Memory B cell (primary cell): Measurements from ENCODE around the gene UBAP2L.
"Not testable (repeated sequence)": the region's sequence is repeated elsewhere in the genome, so short reads cannot be mapped to it uniquely, and the experiment has no call there.

Source experiments
- ATAC-seq: fragments of 150-1000 bp; cut with Tn5 transposase; 2 replicates; pipeline ENCODE4 v1.10.0; 2021; ENCODE audit warnings: low read depth, mild to moderate bottlenecking, moderate library complexity
- DNase-seq, 2 donors: peaks; one replicate each; pipeline ENCODE4 v3.0.0; 2022; ENCODE audit warnings: low spot score in 2 of 2
- H3K27ac Mint-ChIP-seq: one replicate; pipeline ENCODE4 v1.8.0; 2022; ENCODE audit warnings: mild to moderate bottlenecking, moderate library complexity, mixed read lengths
- H3K27me3 Mint-ChIP-seq: one replicate; pipeline ENCODE4 v1.8.0; 2022; ENCODE audit warnings: mixed read lengths
- H3K36me3 Mint-ChIP-seq: one replicate; pipeline ENCODE4 v1.8.0; 2022; ENCODE audit warnings: mild to moderate bottlenecking, mixed read lengths
- H3K4me1 Mint-ChIP-seq: one replicate; pipeline ENCODE4 v1.8.0; 2022; ENCODE audit warnings: mixed read lengths
- H3K4me3 Mint-ChIP-seq: one replicate; pipeline ENCODE4 v1.8.0; 2022; ENCODE audit warnings: mild to moderate bottlenecking, moderate library complexity, mixed read lengths
- H3K9me3 Mint-ChIP-seq: one replicate; pipeline ENCODE4 v1.8.0; 2022; ENCODE audit warnings: mixed read lengths

The UBAP2L gene

GRCh38 chr1:154186177-154186576 is 34.6 kb upstream of the UBAP2L start:
- DNase-seq (peak; percentile 27 to 29), ATAC-seq (no peak)
- Mint-ChIP-seq H3K9me3 (no peaks in the 10 kb centered on the region), H3K36me3 (peaks cover 3% of the 10 kb centered on the region), H3K4me1 (peaks cover 13% of the 10 kb centered on the region), H3K27ac (no peak overlapping the region), H3K27me3 (peaks cover 5% of the 10 kb centered on the region), H3K4me3 (no peak overlapping the region)

GRCh38 chr1:154186852-154187501 is 33.8 kb upstream of the UBAP2L start:
- Mint-ChIP-seq H3K36me3 (peaks cover 3% of the 10 kb centered on the region), H3K27me3 (peaks cover 8% of the 10 kb centered on the region), H3K4me1 (peaks cover 6% of the 10 kb centered on the region), H3K4me3 (no peak overlapping the region), H3K9me3 (no peaks in the 10 kb centered on the region), H3K27ac (no peak overlapping the region)
- DNase-seq (no peak), ATAC-seq (no peak)

- Mint-ChIP-seq H3K9me3 (no peaks in the 10 kb centered on the region), H3K27me3 (peaks cover 24% of the 10 kb centered on the region), H3K36me3 (no peaks in the 10 kb centered on the region), H3K27ac (no peak overlapping the region), H3K4me3 (no peak overlapping the region), H3K4me1 (no peaks in the 10 kb centered on the region)
- DNase-seq: no peak
- ATAC-seq: no peak
Measured at GRCh38 chr1:154190550-154190949, 30.2 kb upstream of the UBAP2L start.

- H3K27me3 Mint-ChIP-seq: peaks cover 24% of the 10 kb centered on the region
- no peak within 1 kb of the TSS for H3K27ac Mint-ChIP-seq
- no peak within 1 kb of the TSS for H3K4me3 Mint-ChIP-seq
- ATAC-seq (no peak), DNase-seq (no peak)
- H3K4me1 Mint-ChIP-seq: no peaks in the 10 kb centered on the region
- no peaks in the 10 kb centered on the region for H3K36me3 Mint-ChIP-seq
- H3K9me3 Mint-ChIP-seq: no peaks in the 10 kb centered on the region
Measured at GRCh38 chr1:154191990-154192461, 28.7 kb upstream of the UBAP2L start, which contains the start of gene TPM3. TSS of gene TPM3 (minus strand) at chr1:154192100. CDS start at chr1:154192018, 82 bp downstream.

GRCh38 chr1:154192476-154192875 is 28.3 kb upstream of the UBAP2L start:
- ATAC-seq (no peak), DNase-seq (no peak)
- H3K4me1 Mint-ChIP-seq: no peaks in the 10 kb centered on the region
- H3K9me3 Mint-ChIP-seq: no peaks in the 10 kb centered on the region
- no peaks in the 10 kb centered on the region for H3K36me3 Mint-ChIP-seq
- H3K27ac Mint-ChIP-seq: no peak overlapping the region
- H3K4me3 Mint-ChIP-seq: no peak overlapping the region
- H3K27me3 Mint-ChIP-seq: peaks cover 24% of the 10 kb centered on the region

- DNase-seq (no peak), ATAC-seq (no peak)
- no peak overlapping the region for H3K4me3 Mint-ChIP-seq
- H3K36me3 Mint-ChIP-seq: no peaks in the 10 kb centered on the region
- no peaks in the 10 kb centered on the region for H3K9me3 Mint-ChIP-seq
- H3K27ac Mint-ChIP-seq: peak overlapping the region; percentile 14
- peaks cover 20% of the 10 kb centered on the region for H3K27me3 Mint-ChIP-seq
- H3K4me1 Mint-ChIP-seq: no peaks in the 10 kb centered on the region
Measured at GRCh38 chr1:154193821-154194220, 26.9 kb upstream of the UBAP2L start.

GRCh38 chr1:154198756-154199562 is 21.8 kb upstream of the UBAP2L start:
- DNase-seq: peak; percentile 26 to 47
- H3K4me3 Mint-ChIP-seq: no peak overlapping the region

GRCh38 chr1:154199563-154199879 is 21.2 kb upstream of the UBAP2L start:
- no peaks in the 10 kb centered on the region for H3K4me1 Mint-ChIP-seq
- DNase-seq (no peak), ATAC-seq (no peak)
- no peak overlapping the region for H3K4me3 Mint-ChIP-seq
- no peaks in the 10 kb centered on the region for H3K36me3 Mint-ChIP-seq
- no peak overlapping the region for H3K27ac Mint-ChIP-seq
- H3K9me3 Mint-ChIP-seq: no peaks in the 10 kb centered on the region
- peaks cover 2% of the 10 kb centered on the region for H3K27me3 Mint-ChIP-seq

More at GRCh38 chr1:154198756-154199562, 21.8 kb upstream of the UBAP2L start:
- peak; percentile 84 for ATAC-seq
- Mint-ChIP-seq H3K27ac (no peak overlapping the region), H3K27me3 (peaks cover 5% of the 10 kb centered on the region), H3K4me1 (no peaks in the 10 kb centered on the region), H3K9me3 (no peaks in the 10 kb centered on the region), H3K36me3 (no peaks in the 10 kb centered on the region)

GRCh38 chr1:154205778-154206177 is 15.0 kb upstream of the UBAP2L start:
- H3K4me3 Mint-ChIP-seq, H3K4me1 Mint-ChIP-seq, H3K9me3 Mint-ChIP-seq, ATAC-seq, DNase-seq, H3K27me3 Mint-ChIP-seq: not testable (repeated sequence)
- Mint-ChIP-seq H3K27ac (peak overlapping the region; percentile 36), H3K36me3 (peaks cover 22% of the 10 kb centered on the region)

GRCh38 chr1:154206196-154206595 is 14.6 kb upstream of the UBAP2L start, which contains the start of gene CFAP141:
TSS of gene CFAP141 (minus strand) at chr1:154206333. CDS start at chr1:154206307, 26 bp downstream.
- peaks cover 22% of the 10 kb centered on the region for H3K36me3 Mint-ChIP-seq

GRCh38 chr1:154207262-154207661 is 13.5 kb upstream of the UBAP2L start:
- H3K27ac Mint-ChIP-seq: peak overlapping the region; percentile 23

More at GRCh38 chr1:154206196-154206595, 14.6 kb upstream of the UBAP2L start, which contains the start of gene CFAP141:
- Mint-ChIP-seq H3K4me1 (no peaks in the 10 kb centered on the region), H3K9me3 (no peaks in the 10 kb centered on the region), H3K27ac (peak within 1 kb of the TSS; percentile 36), H3K27me3 (no peaks in the 10 kb centered on the region), H3K4me3 (no peak within 1 kb of the TSS)
- peak; percentile 50 for ATAC-seq
- DNase-seq: no peak

GRCh38 chr1:154208677-154209388 is 11.9 kb upstream of the UBAP2L start:
- peaks cover 24% of the 10 kb centered on the region for H3K36me3 Mint-ChIP-seq
- H3K27ac Mint-ChIP-seq: no peak overlapping the region
- no peak for ATAC-seq
- no peak for DNase-seq
- H3K4me1 Mint-ChIP-seq: no peaks in the 10 kb centered on the region
- H3K4me3 Mint-ChIP-seq: no peak overlapping the region
- H3K9me3 Mint-ChIP-seq: no peaks in the 10 kb centered on the region
- H3K27me3 Mint-ChIP-seq: no peaks in the 10 kb centered on the region

More at GRCh38 chr1:154207262-154207661, 13.5 kb upstream of the UBAP2L start:
- no peaks in the 10 kb centered on the region for H3K9me3 Mint-ChIP-seq
- H3K36me3 Mint-ChIP-seq: peaks cover 24% of the 10 kb centered on the region
- ATAC-seq: no peak
- H3K4me3 Mint-ChIP-seq: no peak overlapping the region
- no peaks in the 10 kb centered on the region for H3K4me1 Mint-ChIP-seq
- H3K27me3 Mint-ChIP-seq: no peaks in the 10 kb centered on the region
- no peak for DNase-seq

- Mint-ChIP-seq H3K27me3 (no peaks in the 10 kb centered on the region), H3K9me3 (no peaks in the 10 kb centered on the region), H3K4me3 (no peak overlapping the region), H3K27ac (no peak overlapping the region), H3K36me3 (peaks cover 17% of the 10 kb centered on the region), H3K4me1 (peaks cover 2% of the 10 kb centered on the region)
- ATAC-seq (no peak), DNase-seq (no peak)
Measured at GRCh38 chr1:154212083-154212482, 8.7 kb upstream of the UBAP2L start.

GRCh38 chr1:154213274-154213673 is 7.5 kb upstream of the UBAP2L start:
- Mint-ChIP-seq H3K4me1 (peaks cover 5% of the 10 kb centered on the region), H3K4me3 (no peak overlapping the region), H3K27ac (no peak overlapping the region), H3K27me3 (no peaks in the 10 kb centered on the region), H3K36me3 (peaks cover 17% of the 10 kb centered on the region), H3K9me3 (no peaks in the 10 kb centered on the region)
- DNase-seq (no peak), ATAC-seq (no peak)
